CD4-positive, alpha-beta memory T cell (primary cell): ENCODE data around the gene ARL14EPL. TPM values are rescaled to one million over a fixed set of nuclear protein-coding genes. Genes with fewer than 3 reads are reported as not detected.

Experiments
- CTCF ChIA-PET: fragments of 350-600 bp; sonication (Branson Sonifier 250); formaldehyde crosslinking; loops from one replicate; lab custom pipeline; 2021; ENCODE audit warnings: inconsistent platforms; ENCODE audit not compliant: partially characterized antibody; lab: Charles Lee
- POLR2A ChIA-PET: fragments of 350-600 bp; sonication (Branson Sonifier 250); formaldehyde crosslinking; loops from one replicate; lab custom pipeline; 2021; ENCODE audit not compliant: partially characterized antibody; lab: Charles Lee
- DNase-seq, 5 donors: peaks; one replicate each; pipeline versions ENCODE4 v3.0.0 to v3.0.0-alpha.2; 2020 to 2022; ENCODE audit warnings: mixed read lengths in 1 of 5
- H3K27ac ChIP-seq: one replicate; pipeline ENCODE4 v1.7.0; 2013; ENCODE audit warnings: low read depth, low read length
- H3K27me3 ChIP-seq: 2 replicates; pipeline ENCODE4 v1.7.0; 2013; ENCODE audit warnings: mild to moderate bottlenecking, low read length, moderate library complexity; ENCODE audit not compliant: insufficient read depth
- H3K36me3 ChIP-seq: 2 replicates; pipeline ENCODE4 v1.7.0; 2013; ENCODE audit warnings: mild to moderate bottlenecking, low read length, moderate library complexity; ENCODE audit not compliant: insufficient read depth
- H3K4me1 ChIP-seq: 2 replicates; pipeline ENCODE4 v1.7.0; 2013; ENCODE audit warnings: mild to moderate bottlenecking, low read length, moderate library complexity; ENCODE audit not compliant: insufficient read depth
- H3K4me3 ChIP-seq, 2 donors: one replicate each; pipeline ENCODE4 v1.7.0; 2013; ENCODE audit warnings: low read length in 2 of 2, mild to moderate bottlenecking in 1 of 2
- H3K9me3 ChIP-seq, 2 donors: one replicate each; pipeline ENCODE4 v1.7.0; 2013; ENCODE audit warnings: low read length in 2 of 2, control low read depth in 1 of 2; ENCODE audit not compliant: control insufficient read depth in 1 of 2
- H3K27ac Mint-ChIP-seq, 7 donors: one replicate each; pipeline ENCODE4 v1.8.0; 2020 to 2021; ENCODE audit warnings: mixed read lengths in 7 of 7, mild to moderate bottlenecking in 6 of 7, inconsistent platforms in 3 of 7, moderate library complexity in 3 of 7
- H3K27me3 Mint-ChIP-seq, 2 donors: one replicate each; pipeline ENCODE4 v1.8.0; 2020 to 2021; ENCODE audit warnings: mixed read lengths in 2 of 2
- H3K36me3 Mint-ChIP-seq, 2 donors: one replicate each; pipeline ENCODE4 v1.8.0; 2020 to 2021; ENCODE audit warnings: mixed read lengths in 2 of 2, inconsistent platforms in 1 of 2, mild to moderate bottlenecking in 1 of 2
- H3K4me1 Mint-ChIP-seq, 4 donors: one replicate each; pipeline ENCODE4 v1.8.0; 2020 to 2021; ENCODE audit warnings: mixed read lengths in 4 of 4, mild to moderate bottlenecking in 1 of 4
- H3K4me3 Mint-ChIP-seq, 8 donors: one replicate each; pipeline ENCODE4 v1.8.0; 2020 to 2021; ENCODE audit warnings: mixed read lengths in 8 of 8, mild to moderate bottlenecking in 7 of 8, moderate library complexity in 6 of 8, inconsistent platforms in 3 of 8
- H3K9me3 Mint-ChIP-seq, 8 donors: one replicate each; pipeline ENCODE4 v1.8.0; 2020 to 2021; ENCODE audit warnings: mixed read lengths in 8 of 8, mild to moderate bottlenecking in 5 of 8, inconsistent platforms in 3 of 8, moderate library complexity in 1 of 8
- intact Hi-C: fragments of 100-400 bp; cut with micrococcal nuclease; formaldehyde crosslinking; loops from one replicate; pipeline ENCODE4 v1.15.1; 2023
- polyA plus RNA-seq, 2 donors: library from polyadenylated mRNA; unstranded; fragments of 300-500 nt; fragmentation: Illumina TruSeq; gene quantifications; one replicate each; pipeline ENCODE4 v1.2.3, GENCODE V29; 2021
- total RNA-seq, 2 experiments: library from RNA; stranded (reverse); gene quantifications; one replicate each; pipeline ENCODE4 v1.2.3, GENCODE V29; 2021

Gene ARL14EPL
- total and polyA plus RNA-seq, 4 experiments from 2014 or later, result not detected

DNA sequence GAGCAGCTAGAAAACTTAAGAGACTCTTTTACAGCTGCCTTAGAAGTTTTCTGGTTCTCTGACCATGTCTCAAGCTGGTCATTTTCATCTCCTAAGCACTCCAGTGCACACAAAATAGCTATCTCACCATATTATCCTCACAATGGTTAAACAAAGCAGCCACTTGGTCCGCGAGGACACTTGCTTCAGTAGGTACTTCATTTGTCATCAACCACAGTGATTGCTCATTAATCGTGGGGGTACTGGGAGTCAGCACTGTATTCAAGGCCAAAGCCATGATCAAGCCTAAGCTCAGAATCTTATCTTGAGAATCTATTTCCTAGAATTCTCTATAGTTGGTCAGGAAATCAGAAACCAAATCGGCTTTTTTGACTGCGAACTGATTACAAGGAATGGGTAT is 2.9 kb downstream of the ARL14EPL start:
- H3K27ac Mint-ChIP-seq, result no peak overlapping the region
- H3K4me3 Mint-ChIP-seq, result no peak overlapping the region
- no peaks in the 10 kb centered on the region for H3K9me3 Mint-ChIP-seq
- H3K27me3 Mint-ChIP-seq, result peaks cover 10 to 15% of the 10 kb centered on the region in 2 donors
- no peaks in the 10 kb centered on the region for H3K36me3 ChIP-seq
- no peak overlapping the region for H3K27ac ChIP-seq
- H3K9me3 ChIP-seq, result no peaks in the 10 kb centered on the region
- no peak for DNase-seq
- intact Hi-C loops, result no loop called here
- H3K4me1 ChIP-seq, result no peaks in the 10 kb centered on the region
- H3K4me1 Mint-ChIP-seq, result peaks cover 0 to 1% (median 0%) of the 10 kb centered on the region in 4 donors
- no peak overlapping the region for H3K4me3 ChIP-seq
- no peaks in the 10 kb centered on the region for H3K27me3 ChIP-seq
- CTCF ChIA-PET, result no interaction called here
- POLR2A ChIA-PET, result no interaction called here
- H3K36me3 Mint-ChIP-seq, result no peaks in the 10 kb centered on the region

DNA sequence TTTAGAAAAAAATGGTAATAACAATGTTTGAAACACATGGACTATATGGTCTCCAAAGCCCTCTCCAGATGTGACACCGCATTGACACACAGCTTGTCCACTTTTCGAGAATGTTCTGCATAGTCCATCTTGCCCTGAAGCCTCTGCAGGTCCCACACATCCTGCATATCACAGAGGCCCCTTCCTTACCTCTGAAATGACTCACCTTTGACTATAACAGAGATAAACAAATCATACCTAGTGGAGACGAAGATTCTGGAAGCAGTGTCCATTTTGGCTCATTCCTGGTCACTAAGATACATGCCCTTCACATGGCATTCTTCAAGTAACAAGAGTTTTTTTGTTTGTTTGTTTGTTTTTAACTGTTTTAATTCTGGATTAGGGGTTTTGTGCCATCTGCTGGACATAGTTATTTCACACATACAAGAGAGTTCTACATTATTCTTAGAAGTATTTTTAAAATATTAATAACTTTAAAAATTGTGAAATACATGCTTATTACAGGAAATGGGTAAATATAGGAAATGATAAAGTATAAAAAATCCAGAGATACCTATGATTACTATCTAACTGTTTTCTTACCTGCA is 5.1 kb downstream of the ARL14EPL start:
- ChIA-PET CTCF (no interaction called here), POLR2A (no interaction called here)
- no peak overlapping the region for H3K27ac Mint-ChIP-seq
- no peak overlapping the region for H3K4me3 Mint-ChIP-seq
- H3K9me3 ChIP-seq, result no peaks in the 10 kb centered on the region
- H3K4me1 ChIP-seq, result no peaks in the 10 kb centered on the region
- no peak for DNase-seq
- no peaks in the 10 kb centered on the region for H3K36me3 ChIP-seq
- no peaks in the 10 kb centered on the region for H3K36me3 Mint-ChIP-seq
- no peaks in the 10 kb centered on the region for H3K27me3 ChIP-seq
- peaks cover 0 to 2% (median 0%) of the 10 kb centered on the region in 8 donors for H3K9me3 Mint-ChIP-seq
- H3K27me3 Mint-ChIP-seq, result peaks cover 11 to 15% of the 10 kb centered on the region in 2 donors
- H3K27ac ChIP-seq, result no peak overlapping the region
- no peak overlapping the region for H3K4me3 ChIP-seq
- intact Hi-C loops, result no loop called here
- no peaks in the 10 kb centered on the region for H3K4me1 Mint-ChIP-seq

DNA sequence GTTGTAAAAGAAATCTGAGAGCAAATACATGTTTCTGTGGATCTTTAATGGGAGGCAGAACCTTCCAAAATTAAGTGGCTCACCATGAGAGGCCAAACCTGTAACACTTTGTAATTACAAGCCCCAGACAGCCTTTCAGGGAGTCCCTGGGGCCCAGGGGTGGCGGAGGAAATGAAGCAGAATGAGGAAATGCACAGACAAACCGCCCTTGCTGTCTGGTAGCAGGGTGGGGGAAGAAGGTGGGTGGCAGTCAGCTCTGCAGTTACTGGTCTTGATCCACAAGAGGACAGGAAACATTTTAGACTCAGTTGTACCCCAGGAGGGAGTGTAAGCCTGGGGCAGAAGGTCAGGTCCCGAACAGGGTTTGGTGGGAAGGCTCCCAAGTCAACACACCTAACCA is 6.5 kb downstream of the ARL14EPL start:
- CTCF ChIA-PET, result no interaction called here
- DNase-seq, result no peak
- H3K27ac ChIP-seq, result no peak overlapping the region

DNA sequence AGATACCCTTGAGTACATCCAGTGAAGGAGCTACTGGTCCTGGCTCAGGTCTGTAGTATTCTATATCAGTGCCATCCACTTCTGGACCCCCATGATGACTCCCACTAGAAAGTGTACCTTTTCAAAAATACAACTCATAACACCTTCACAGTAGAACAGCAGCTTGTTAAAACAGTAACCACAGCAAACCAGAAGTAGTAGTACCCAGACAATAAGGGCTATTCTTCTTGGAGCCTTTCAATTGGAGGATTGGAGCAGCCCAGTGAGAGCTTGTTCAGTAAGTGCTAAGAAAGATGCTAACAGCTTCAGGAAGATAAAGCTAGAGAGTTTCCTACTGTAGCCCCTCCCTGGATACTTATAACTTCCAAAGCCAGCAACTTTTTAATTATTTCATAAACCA is 10.1 kb downstream of the ARL14EPL start:
- no peak overlapping the region for H3K4me3 ChIP-seq
- no peaks in the 10 kb centered on the region for H3K9me3 ChIP-seq
- no peaks in the 10 kb centered on the region for H3K36me3 ChIP-seq
- CTCF ChIA-PET, result interaction anchor here (0.6 kb wide), 1 partner anchor 468 kb away, joined by 3 read pairs; no protein-coding TSS in a partner anchor
- no peak overlapping the region for H3K27ac Mint-ChIP-seq
- H3K27me3 Mint-ChIP-seq, result peaks cover 9 to 12% of the 10 kb centered on the region in 2 donors
- POLR2A ChIA-PET, result no interaction called here
- H3K27ac ChIP-seq, result no peak overlapping the region
- no peaks in the 10 kb centered on the region for H3K27me3 ChIP-seq
- no peak for DNase-seq
- no peaks in the 10 kb centered on the region for H3K4me1 Mint-ChIP-seq
- H3K9me3 Mint-ChIP-seq, result peaks cover 0 to 2% (median 0%) of the 10 kb centered on the region in 8 donors
- no peaks in the 10 kb centered on the region for H3K36me3 Mint-ChIP-seq
- intact Hi-C loops, result no loop called here
- no peaks in the 10 kb centered on the region for H3K4me1 ChIP-seq
- no peak overlapping the region for H3K4me3 Mint-ChIP-seq

More for the DNA sequence above, 6.5 kb downstream of the ARL14EPL start:
- H3K36me3 ChIP-seq, result no peaks in the 10 kb centered on the region
- Mint-ChIP-seq H3K9me3 (peaks cover 0 to 2% (median 0%) of the 10 kb centered on the region in 8 donors), H3K4me1 (no peaks in the 10 kb centered on the region), H3K4me3 (no peak overlapping the region), H3K36me3 (no peaks in the 10 kb centered on the region), H3K27ac (no peak overlapping the region), H3K27me3 (peaks cover 12 to 16% of the 10 kb centered on the region in 2 donors)
- intact Hi-C loops, result no loop called here
- H3K4me1 ChIP-seq, result no peaks in the 10 kb centered on the region
- no peaks in the 10 kb centered on the region for H3K27me3 ChIP-seq
- H3K9me3 ChIP-seq, result no peaks in the 10 kb centered on the region
- POLR2A ChIA-PET, result no interaction called here
- H3K4me3 ChIP-seq, result no peak overlapping the region

DNA sequence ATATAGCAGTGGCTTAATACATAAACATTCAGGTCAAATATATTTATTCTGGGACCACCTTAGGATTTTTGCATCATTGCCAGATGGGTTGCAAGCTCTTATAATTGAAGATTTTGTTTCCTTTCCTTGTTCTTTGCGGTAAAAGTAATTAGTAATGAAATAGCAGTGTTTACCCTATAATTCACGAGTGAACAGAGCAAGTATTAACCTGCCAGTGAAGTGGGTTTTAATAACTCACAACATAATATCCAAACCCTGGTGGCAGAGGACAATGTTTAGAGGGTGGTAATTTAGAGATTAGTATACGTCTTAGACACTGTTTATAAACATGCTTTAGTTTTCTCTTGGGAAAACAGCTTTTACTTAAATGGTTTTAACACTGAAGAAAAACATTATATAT is 11.8 kb downstream of the ARL14EPL start:
- Mint-ChIP-seq H3K4me3 (no peak overlapping the region), H3K36me3 (no peaks in the 10 kb centered on the region), H3K27me3 (peaks cover 6 to 10% of the 10 kb centered on the region in 2 donors), H3K9me3 (peaks cover 0 to 2% (median 0%) of the 10 kb centered on the region in 8 donors), H3K4me1 (no peaks in the 10 kb centered on the region), H3K27ac (no peak overlapping the region)
- Histone ChIP-seq H3K27me3 (no peaks in the 10 kb centered on the region), H3K4me3 (no peak overlapping the region), H3K36me3 (no peaks in the 10 kb centered on the region), H3K9me3 (no peaks in the 10 kb centered on the region), H3K4me1 (no peaks in the 10 kb centered on the region), H3K27ac (no peak overlapping the region)
- POLR2A ChIA-PET, result no interaction called here
- CTCF ChIA-PET, result interaction anchor here (1.2 kb wide), 1 partner anchor 25 kb away, joined by 4 read pairs; no protein-coding TSS in a partner anchor
- intact Hi-C loops, result no loop called here
- DNase-seq, result no peak

DNA sequence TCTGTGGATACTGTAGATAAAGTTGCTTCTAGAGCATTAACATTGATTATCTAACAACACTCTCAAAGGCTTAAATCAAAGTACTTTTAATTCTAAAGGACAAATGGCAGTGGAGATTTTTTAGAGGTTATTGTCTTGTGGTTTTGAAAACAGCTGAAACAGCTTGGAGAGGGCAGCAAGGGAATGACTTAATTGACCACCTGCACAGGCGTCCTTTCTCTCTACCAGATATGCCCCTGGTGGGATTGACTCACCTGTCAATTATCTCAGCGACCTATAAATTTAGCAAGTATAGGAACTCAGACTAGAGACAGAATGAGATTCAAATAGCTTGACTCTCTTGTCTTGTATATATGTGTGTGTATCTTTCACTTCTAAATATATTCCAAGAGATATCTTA is 13.5 kb downstream of the ARL14EPL start:
- H3K4me1 Mint-ChIP-seq, result no peaks in the 10 kb centered on the region
- H3K36me3 Mint-ChIP-seq, result no peaks in the 10 kb centered on the region
- Histone ChIP-seq H3K9me3 (no peaks in the 10 kb centered on the region), H3K27ac (no peak overlapping the region), H3K27me3 (no peaks in the 10 kb centered on the region), H3K4me3 (no peak overlapping the region), H3K36me3 (no peaks in the 10 kb centered on the region), H3K4me1 (no peaks in the 10 kb centered on the region)
- no peak overlapping the region for H3K27ac Mint-ChIP-seq
- peaks cover 0 to 2% (median 0%) of the 10 kb centered on the region in 8 donors for H3K9me3 Mint-ChIP-seq
- intact Hi-C loops, result no loop called here
- peaks cover 8 to 12% of the 10 kb centered on the region in 2 donors for H3K27me3 Mint-ChIP-seq
- ChIA-PET CTCF (no interaction called here), POLR2A (no interaction called here)
- H3K4me3 Mint-ChIP-seq, result no peak overlapping the region
- no peak for DNase-seq

DNA sequence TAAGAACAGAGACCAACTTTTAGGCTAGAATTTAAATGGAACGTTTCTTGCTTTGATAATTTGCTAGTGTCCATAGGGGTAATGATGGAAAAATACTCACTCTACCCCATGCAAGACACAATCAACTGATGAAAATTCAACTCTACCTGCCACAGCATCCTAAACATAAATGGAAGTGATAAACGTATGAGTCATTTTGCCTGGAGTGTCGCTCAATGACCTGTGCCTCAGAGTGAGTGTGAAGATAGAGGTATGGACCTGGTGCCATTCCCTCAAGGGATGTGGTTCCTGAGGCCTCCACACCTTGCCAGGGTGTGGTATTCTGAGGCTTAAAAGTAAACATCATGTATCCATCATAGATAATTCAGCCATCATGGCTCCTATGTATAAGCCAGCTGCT is 14.0 kb downstream of the ARL14EPL start:
- intact Hi-C loops, result no loop called here
- Mint-ChIP-seq H3K27ac (no peak overlapping the region), H3K4me1 (no peaks in the 10 kb centered on the region), H3K4me3 (no peak overlapping the region), H3K9me3 (peaks cover 0 to 2% (median 0%) of the 10 kb centered on the region in 8 donors), H3K27me3 (peaks cover 12 to 15% of the 10 kb centered on the region in 2 donors), H3K36me3 (no peaks in the 10 kb centered on the region)
- DNase-seq, result no peak
- CTCF ChIA-PET, result no interaction called here
- Histone ChIP-seq H3K27me3 (no peaks in the 10 kb centered on the region), H3K4me3 (no peak overlapping the region), H3K4me1 (no peaks in the 10 kb centered on the region), H3K9me3 (no peaks in the 10 kb centered on the region), H3K27ac (no peak overlapping the region), H3K36me3 (no peaks in the 10 kb centered on the region)
- POLR2A ChIA-PET, result no interaction called here
